Neural cell (in vitro differentiated cells): ENCODE results near the gene OGFOD1. TPM values are rescaled to one million over a fixed set of nuclear protein-coding genes. Genes with fewer than 3 reads are reported as not detected.

Source experiments
- H2AFZ ChIP-seq: fragments of 200-600, 300-800 bp; sonication (generic), shearing (Covaris generic); 2 replicates; pipeline ENCODE4 v1.6.0; 2014; ENCODE audit warnings: low read depth, mild to moderate bottlenecking, antibody characterized with exemption, low read length, moderate library complexity
- H3F3A ChIP-seq: fragments of 200-600 bp; shearing (Covaris generic); 2 replicates; pipeline ENCODE4 v1.6.1; 2016; ENCODE audit warnings: mild to moderate bottlenecking, moderate library complexity, mixed read lengths, antibody characterized with exemption, low read length; ENCODE audit not compliant: insufficient read depth, poor library complexity, severe bottlenecking
- H3K27ac ChIP-seq: fragments of 200-600, 300-800 bp; sonication (generic), shearing (Covaris generic); 2 replicates; pipeline ENCODE4 v1.5.1; 2014; ENCODE audit warnings: mild to moderate bottlenecking, low read length, moderate library complexity
- H3K27me3 ChIP-seq: fragments of 300-800, 200-600 bp; sonication (generic), shearing (Covaris generic); 2 replicates; pipeline ENCODE4 v1.6.0; 2014; ENCODE audit warnings: mild to moderate bottlenecking, low read depth, low read length, moderate library complexity; ENCODE audit not compliant: insufficient read depth
- H3K36me3 ChIP-seq: fragments of 300-800, 200-600 bp; sonication (generic), shearing (Covaris generic); 2 replicates; pipeline ENCODE4 v1.5.1; 2014; ENCODE audit warnings: mild to moderate bottlenecking, antibody characterized with exemption, low read length, moderate library complexity; ENCODE audit not compliant: insufficient read depth
- H3K4me2 ChIP-seq: fragments of 300-800, 200-600 bp; sonication (generic), shearing (Covaris generic); 2 replicates; pipeline ENCODE4 v1.6.0; 2014; ENCODE audit warnings: mild to moderate bottlenecking, low read length
- H3K4me3 ChIP-seq: fragments of 300-800, 200-600 bp; sonication (generic), shearing (Covaris generic); 2 replicates; pipeline ENCODE4 v1.5.1; 2014; ENCODE audit warnings: mild to moderate bottlenecking, low read length, moderate library complexity
- H3K79me2 ChIP-seq: fragments of 200-600 bp; shearing (Covaris generic); replicated peaks from 2 replicates; pipeline ENCODE4 v1.6.0; 2014; ENCODE audit warnings: mild to moderate bottlenecking, low read length, moderate library complexity; ENCODE audit not compliant: insufficient read depth
- H3K9ac ChIP-seq: fragments of 300-800, 200-600 bp; sonication (generic), shearing (Covaris generic); 2 replicates; pipeline ENCODE4 v1.6.1; 2016; ENCODE audit warnings: mild to moderate bottlenecking, low read length, mixed read lengths
- H3K9me2 ChIP-seq: fragments of 200-600 bp; shearing (Covaris generic); 2 replicates; pipeline ENCODE4 v1.6.1; 2016; ENCODE audit warnings: mild to moderate bottlenecking, low read length, mixed read lengths; ENCODE audit not compliant: insufficient read depth
- H3K9me3 ChIP-seq: fragments of 200-600, 300-800 bp; sonication (generic), shearing (Covaris generic); 2 replicates; pipeline ENCODE4 v1.6.1; 2016; ENCODE audit warnings: mild to moderate bottlenecking, mixed run types, low read length, moderate library complexity, mixed read lengths
- H4K20me1 ChIP-seq: fragments of 200-600 bp; shearing (Covaris generic); 2 replicates; pipeline ENCODE4 v1.6.1; 2016; ENCODE audit warnings: mild to moderate bottlenecking, mixed run types; ENCODE audit not compliant: insufficient read depth
- EP300 ChIP-seq: fragments of 450-650 bp; conservative IDR thresholded peaks from 2 replicates; pipeline ENCODE4 v1.6.1; 2014; ENCODE audit warnings: antibody characterized with exemption, mild to moderate bottlenecking, moderate library complexity; ENCODE audit not compliant: poor library complexity, severe bottlenecking
- EZH2 ChIP-seq: fragments of 200-600, 300-800 bp; shearing (Covaris generic), sonication (generic); IDR thresholded peaks from 2 replicates; pipeline ENCODE4 v1.6.1; 2014; ENCODE audit warnings: antibody characterized with exemption, low read length, borderline replicate concordance, mild to moderate bottlenecking; ENCODE audit not compliant: insufficient read depth, poor library complexity, severe bottlenecking
- MXI1 ChIP-seq: fragments of 450-650 bp; conservative IDR thresholded peaks from 2 replicates; pipeline ENCODE4 v1.6.1; 2014; ENCODE audit warnings: antibody characterized with exemption, mild to moderate bottlenecking; ENCODE audit not compliant: poor library complexity, severe bottlenecking
- POLR2AphosphoS5 ChIP-seq: IDR thresholded peaks from 2 replicates; pipeline ENCODE4 v1.6.1; 2012
- RAD21 ChIP-seq: fragments of 450-650 bp; conservative IDR thresholded peaks from 2 replicates; pipeline ENCODE4 v1.6.1; 2014; ENCODE audit warnings: antibody characterized with exemption, mild to moderate bottlenecking, moderate library complexity
- REST ChIP-seq: IDR thresholded peaks from 2 replicates; pipeline ENCODE4 v1.6.1; 2012; ENCODE audit warnings: borderline replicate concordance
- SMC3 ChIP-seq: fragments of 450-650 bp; conservative IDR thresholded peaks from 2 replicates; pipeline ENCODE4 v1.6.1; 2014; ENCODE audit warnings: antibody characterized with exemption, mild to moderate bottlenecking, moderate library complexity; ENCODE audit not compliant: poor library complexity
- TAF1 ChIP-seq: IDR thresholded peaks from 2 replicates; pipeline ENCODE4 v1.6.1; 2012; ENCODE audit warnings: low read depth
- polyA plus RNA-seq: library from polyadenylated mRNA; depleted of rRNA; stranded (reverse); fragments of >200 nt; gene quantifications from 2 replicates; pipeline ENCODE4 v1.2.3, GENCODE V29; 2014
- TF ChIP-seq, protein P1 (sequence below): fragments of 450-650 bp; IDR thresholded peaks from 2 replicates; pipeline ENCODE4 v1.5.1; 2014; ENCODE audit warnings: antibody characterized with exemption, mild to moderate bottlenecking, moderate library complexity; ENCODE audit not compliant: poor library complexity, severe bottlenecking

Gene OGFOD1
- polyA plus RNA-seq, 1 donor from 2014 or later: 35.6 TPM

GRCh38 chr16:56510544-56510943 is 59.2 kb downstream of the OGFOD1 start:
- Histone ChIP-seq H3F3A (no peaks in the 10 kb centered on the region), H3K36me3 (peaks cover 23% of the 10 kb centered on the region), H3K9ac (no peak overlapping the region)

GRCh38 chr16:56512025-56512424 is 60.7 kb downstream of the OGFOD1 start:
- Histone ChIP-seq H3K27ac (no peak overlapping the region), H3K9me2 (no peaks in the 10 kb centered on the region), H3K36me3 (peaks cover 16% of the 10 kb centered on the region), H3K9ac (no peak overlapping the region), H4K20me1 (no peaks in the 10 kb centered on the region), H3K79me2 (peaks cover 8% of the 10 kb centered on the region), H3K4me3 (no peak overlapping the region), H2AFZ (no peak overlapping the region), H3F3A (no peaks in the 10 kb centered on the region), H3K4me2 (no peak overlapping the region), H3K27me3 (no peaks in the 10 kb centered on the region), H3K9me3 (no peaks in the 10 kb centered on the region)
- no peak for TF ChIP-seq EZH2
- no peak for TF ChIP-seq POLR2AphosphoS5
- TF ChIP-seq TAF1: no peak

More at GRCh38 chr16:56510544-56510943, 59.2 kb downstream of the OGFOD1 start:
- Histone ChIP-seq H3K79me2 (peaks cover 8% of the 10 kb centered on the region), H3K4me3 (no peak overlapping the region), H3K27me3 (no peaks in the 10 kb centered on the region), H3K4me2 (no peak overlapping the region), H3K9me2 (no peaks in the 10 kb centered on the region), H4K20me1 (no peaks in the 10 kb centered on the region), H3K9me3 (no peaks in the 10 kb centered on the region), H2AFZ (no peak overlapping the region), H3K27ac (no peak overlapping the region)
- no peak for TF ChIP-seq POLR2AphosphoS5
- TF ChIP-seq EP300: no peak
- TF ChIP-seq SMC3: no peak
- no peak for TF ChIP-seq REST
- no peak for TF ChIP-seq RAD21
- no peak for TF ChIP-seq TAF1
- TF ChIP-seq, protein P1, sequence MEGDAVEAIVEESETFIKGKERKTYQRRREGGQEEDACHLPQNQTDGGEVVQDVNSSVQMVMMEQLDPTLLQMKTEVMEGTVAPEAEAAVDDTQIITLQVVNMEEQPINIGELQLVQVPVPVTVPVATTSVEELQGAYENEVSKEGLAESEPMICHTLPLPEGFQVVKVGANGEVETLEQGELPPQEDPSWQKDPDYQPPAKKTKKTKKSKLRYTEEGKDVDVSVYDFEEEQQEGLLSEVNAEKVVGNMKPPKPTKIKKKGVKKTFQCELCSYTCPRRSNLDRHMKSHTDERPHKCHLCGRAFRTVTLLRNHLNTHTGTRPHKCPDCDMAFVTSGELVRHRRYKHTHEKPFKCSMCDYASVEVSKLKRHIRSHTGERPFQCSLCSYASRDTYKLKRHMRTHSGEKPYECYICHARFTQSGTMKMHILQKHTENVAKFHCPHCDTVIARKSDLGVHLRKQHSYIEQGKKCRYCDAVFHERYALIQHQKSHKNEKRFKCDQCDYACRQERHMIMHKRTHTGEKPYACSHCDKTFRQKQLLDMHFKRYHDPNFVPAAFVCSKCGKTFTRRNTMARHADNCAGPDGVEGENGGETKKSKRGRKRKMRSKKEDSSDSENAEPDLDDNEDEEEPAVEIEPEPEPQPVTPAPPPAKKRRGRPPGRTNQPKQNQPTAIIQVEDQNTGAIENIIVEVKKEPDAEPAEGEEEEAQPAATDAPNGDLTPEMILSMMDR: no peak
- no peak for TF ChIP-seq EZH2
- TF ChIP-seq MXI1: no peak
